GM12878 (cell line): Measurements from ENCODE around the gene UQCC2. TPM values are rescaled to one million over a fixed set of nuclear protein-coding genes. Genes with fewer than 3 reads are reported as not detected.

ENCODE experiments used
- ATAC-seq: fragments of 200-7000 bp; cut with Tn5 transposase; 3 replicates; pipeline ENCODE4 v1.9.1; 2020; ENCODE audit warnings: mild to moderate bottlenecking, moderate library complexity
- BruUV-seq: library from RNA; stranded (reverse); fragments of 400-500 nt; replicated peaks from 2 replicates; lab custom pipeline; 2021; lab: Mats Ljungman, UMichigan
- CTCF ChIA-PET: fragments of 300-600 bp; sonication (Branson Sonifier 250); formaldehyde crosslinking; extraction: SDS; loops from one replicate; lab custom pipeline; 2021; ENCODE audit warnings: inconsistent platforms; lab: Yijun Ruan, JAX
- POLR2A ChIA-PET: fragments of 350-600 bp; formaldehyde crosslinking; extraction: SDS; loops from one replicate; lab custom pipeline; 2021; ENCODE audit warnings: inconsistent platforms; lab: Charles Lee
- RAD21 ChIA-PET: fragments of 300-600 bp; sonication (Branson Sonifier 250); formaldehyde crosslinking; loops from one replicate; lab custom pipeline; 2023; ENCODE audit warnings: antibody characterized with exemption; ENCODE audit not compliant: unreplicated experiment; lab: Charles Lee
- SMC1A ChIA-PET: fragments of 300-600 bp; sonication (Branson Sonifier 250); formaldehyde crosslinking; loops from one replicate; lab custom pipeline; 2023; ENCODE audit not compliant: unreplicated experiment, uncharacterized antibody; lab: Charles Lee
- DNase-seq: peaks from one replicate; pipeline ENCODE4 v3.0.0-alpha.2; 2011; ENCODE audit warnings: low read depth, low spot score
- FAIRE-seq: peaks from 3 replicates; lab custom pipeline; 2011; peaks lifted over from hg19 to GRCh38; lab: Jason Lieb, UNC
- H2AFZ ChIP-seq: 2 replicates; pipeline ENCODE4 v1.6.0; 2011; ENCODE audit warnings: low read depth, low read length, control low read depth; ENCODE audit not compliant: control insufficient read depth
- H3K27ac ChIP-seq: 2 replicates; pipeline ENCODE4 v1.5.1; 2011; ENCODE audit warnings: control low read depth; ENCODE audit not compliant: control insufficient read depth, insufficient read depth
- H3K27me3 ChIP-seq, 2 experiments: replicated peaks in 1 of 2; 2 replicates each; pipeline versions ENCODE4 v1.6.0 to v1.6.1; 2011; ENCODE audit warnings: low read length in 1 of 2; ENCODE audit not compliant: control insufficient read depth in 2 of 2, insufficient read depth in 2 of 2
- H3K36me3 ChIP-seq, 2 experiments: 2 replicates each; pipeline ENCODE4 v1.5.1; 2011; ENCODE audit warnings: low read length in 1 of 2; ENCODE audit not compliant: control insufficient read depth in 2 of 2, insufficient read depth in 2 of 2
- H3K4me1 ChIP-seq: 2 replicates; pipeline ENCODE4 v1.6.1; 2011; ENCODE audit warnings: mild to moderate bottlenecking, low read length, moderate library complexity, mixed read lengths; ENCODE audit not compliant: control insufficient read depth, insufficient read depth
- H3K4me2 ChIP-seq: 2 replicates; pipeline ENCODE4 v1.6.0; 2011; ENCODE audit warnings: control low read depth; ENCODE audit not compliant: control insufficient read depth, insufficient read depth
- H3K4me3 ChIP-seq: fragments of 200-600 bp; sonication (generic); 2 replicates; pipeline ENCODE4 v1.5.1; 2016
- H3K79me2 ChIP-seq: 2 replicates; pipeline ENCODE4 v1.6.0; 2011; ENCODE audit warnings: low read length; ENCODE audit not compliant: control insufficient read depth, insufficient read depth
- H3K9ac ChIP-seq: 2 replicates; pipeline ENCODE4 v1.8.0; 2011; ENCODE audit warnings: low read length, control low read depth, mixed read lengths; ENCODE audit not compliant: control insufficient read depth, insufficient read depth
- H3K9me3 ChIP-seq: replicated peaks from 3 replicates; pipeline ENCODE4 v1.5.1; 2011; ENCODE audit warnings: mild to moderate bottlenecking, low read length; ENCODE audit not compliant: control insufficient read depth, insufficient read depth
- H4K20me1 ChIP-seq: 2 replicates; pipeline ENCODE4 v1.6.0; 2011; ENCODE audit not compliant: control insufficient read depth, insufficient read depth
- BRCA1 ChIP-seq: IDR thresholded peaks from 2 replicates; pipeline ENCODE4 v1.6.1; 2011; ENCODE audit warnings: low read depth, low read length, improper control_type of control experiment
- CBX5 ChIP-seq: sonication (generic); IDR thresholded peaks from 2 replicates; pipeline ENCODE4 v1.6.1; 2016; ENCODE audit warnings: low read depth, moderate library complexity, mild to moderate bottlenecking, inconsistent platforms
- MTA2 ChIP-seq: fragments of 450-650 bp; IDR thresholded peaks from 2 replicates; pipeline ENCODE4 v1.6.1; 2016; ENCODE audit warnings: low read depth, mild to moderate bottlenecking, moderate library complexity
- PAX5 ChIP-seq: IDR thresholded peaks from 2 replicates; pipeline ENCODE4 v1.6.1; 2011; ENCODE audit warnings: low read depth, low read length, borderline replicate concordance
- RUNX3 ChIP-seq: IDR thresholded peaks from 2 replicates; pipeline ENCODE4 v1.6.1; 2012; ENCODE audit warnings: low read length, inconsistent platforms
- SMARCA5 ChIP-seq: fragments of 450-650 bp; IDR thresholded peaks from 2 replicates; pipeline ENCODE4 v1.6.1; 2017; ENCODE audit warnings: mild to moderate bottlenecking
- SP1 ChIP-seq: IDR thresholded peaks from one replicate; pipeline ENCODE4 v1.6.1; 2011; ENCODE audit warnings: low read depth, low read length
- USF1 ChIP-seq: IDR thresholded peaks from 2 replicates; pipeline ENCODE4 v1.6.1; 2011; ENCODE audit warnings: borderline replicate concordance, low read depth, mild to moderate bottlenecking, moderate library complexity, mixed read lengths, low read length; ENCODE audit not compliant: insufficient read depth; ENCODE audit errors: extremely low read length
- YBX1 ChIP-seq: fragments of 450-650 bp; IDR thresholded peaks from 2 replicates; pipeline ENCODE4 v1.6.1; 2016; ENCODE audit warnings: antibody characterized with exemption
- WGBS: methylation state at CpG from one replicate; pipeline ENCODE4 v1.1.6; 2016; ENCODE audit warnings: low lambda C conversion rate; ENCODE audit not compliant: insufficient replicate concordance, insufficient coverage; ENCODE audit errors: missing lambda C conversion rate; 5-methylcytosine and 5-hydroxymethylcytosine counted together
- in situ Hi-C: fragments of 300-500 bp; cut with MboI; formaldehyde crosslinking; loops from 9 replicates; pipeline ENCODE4 v1.14.3; 2018; ENCODE audit warnings: mixed read lengths
- intact Hi-C: fragments of 100-400 bp; cut with micrococcal nuclease; formaldehyde crosslinking; loops from one replicate; pipeline ENCODE4 v1.14.2; 2022; ENCODE audit not compliant: unreplicated experiment
- polyA plus RNA-seq, 11 experiments: library from polyadenylated mRNA; depleted of rRNA in 4 of 11; unstranded in 6 of 11; stranded (reverse) in 5 of 11; fragments of >200 nt; fragmentation: Nextera tagmentation in 4 of 11; fragmentation: Illumina TruSeq in 1 of 11; extraction: Ambion mirVana in 4 of 11; extraction: Trizol in 1 of 11; gene quantifications; 1 replicate in 1 of 11; 2 replicates in 10 of 11; pipeline versions ENCODE4 v1.2.1 to v1.2.3, GENCODE V29; 2011 to 2016; ENCODE audit warnings: inconsistent platforms in 2 of 11, missing spikeins in 2 of 11, low read depth in 1 of 11
- total RNA-seq, 4 experiments: library from RNA; depleted of rRNA in 3 of 4; stranded (reverse); fragments of >200 nt in 3 of 4; fragmentation: Illumina TruSeq in 1 of 4; extraction: Trizol in 1 of 4; gene quantifications; 2 replicates each; pipeline versions ENCODE4 v1.2.1 to v1.2.3, GENCODE V29; 2013 to 2021
- TF ChIP-seq, protein P1 (sequence below): fragments of 450-650 bp; IDR thresholded peaks from 2 replicates; pipeline ENCODE4 v1.6.1; 2016; ENCODE audit warnings: mild to moderate bottlenecking

Gene UQCC2
- total and polyA plus RNA-seq, 10 of the 15 experiments (the other 5 are each of a cell fraction or from before 2014, with no cell fraction given): 40.6 to 478 (median 71.2) TPM

GRCh38 chr6:33710296-33711121 lies 991 bp downstream of the UQCC2 start:
- 78% methylated on average over 15 of the region's 15 CpGs for WGBS
- peak; percentile 4 for ATAC-seq
- intact Hi-C loops: no loop called here
- Histone ChIP-seq H3K27ac (peak overlapping the region; percentile 98; the same call in 1 of the 2 replicates), H3K79me2 (peaks cover 10% of the 10 kb centered on the region), H3K27me3 (no peaks in the 10 kb centered on the region)
- no peak for TF ChIP-seq RUNX3
- TF ChIP-seq YBX1: no peak
- no peak for TF ChIP-seq USF1
- TF ChIP-seq SMARCA5: no peak
- no peak for TF ChIP-seq PAX5
- TF ChIP-seq, protein P1, sequence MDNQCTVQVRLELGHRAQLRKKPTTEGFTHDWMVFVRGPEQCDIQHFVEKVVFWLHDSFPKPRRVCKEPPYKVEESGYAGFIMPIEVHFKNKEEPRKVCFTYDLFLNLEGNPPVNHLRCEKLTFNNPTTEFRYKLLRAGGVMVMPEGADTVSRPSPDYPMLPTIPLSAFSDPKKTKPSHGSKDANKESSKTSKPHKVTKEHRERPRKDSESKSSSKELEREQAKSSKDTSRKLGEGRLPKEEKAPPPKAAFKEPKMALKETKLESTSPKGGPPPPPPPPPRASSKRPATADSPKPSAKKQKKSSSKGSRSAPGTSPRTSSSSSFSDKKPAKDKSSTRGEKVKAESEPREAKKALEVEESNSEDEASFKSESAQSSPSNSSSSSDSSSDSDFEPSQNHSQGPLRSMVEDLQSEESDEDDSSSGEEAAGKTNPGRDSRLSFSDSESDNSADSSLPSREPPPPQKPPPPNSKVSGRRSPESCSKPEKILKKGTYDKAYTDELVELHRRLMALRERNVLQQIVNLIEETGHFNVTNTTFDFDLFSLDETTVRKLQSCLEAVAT: peak; percentile 84
- TF ChIP-seq BRCA1: no peak
- TF ChIP-seq CBX5: no peak
- no peak for TF ChIP-seq MTA2
- peak; percentile 1 for TF ChIP-seq SP1
- TF ChIP-seq, all 136 proteins: peak for 2
- H2AFZ ChIP-seq: peak overlapping the region; percentile 100
- peaks cover 28% of the 10 kb centered on the region for H3K4me1 ChIP-seq
- no peak for FAIRE-seq
- peak overlapping the region; percentile 94 for H3K4me2 ChIP-seq
- no peak for DNase-seq
- ChIA-PET SMC1A (interaction anchor here (1.0 to 4.7 kb wide), 16 partner anchors 9 to 132 kb away, joined by 3 to 27 read pairs (median 4); no protein-coding TSS in a partner anchor), RAD21 (interaction anchor here (1.0 to 1.8 kb wide), 12 partner anchors 10 to 132 kb away, joined by 3 to 9 read pairs (median 5); partner anchors contain the start of genes ITPR3 and LEMD2), CTCF (interaction anchor here (0.7 to 2.4 kb wide), 26 partner anchors 8 to 448 kb away, joined by 3 to 46 read pairs (median 4); partner anchors contain the start of genes IP6K3 and ITPR3), POLR2A (interaction anchor here (0.8 to 1.7 kb wide), 5 partner anchors 13 to 113 kb away, joined by 3 to 6 read pairs (median 3); partner anchors contain the start of gene ITPR3)
- H3K4me3 ChIP-seq: peak overlapping the region; percentile 83
- in situ Hi-C loops: no loop called here
- no peaks in the 10 kb centered on the region for H4K20me1 ChIP-seq
- peak overlapping the region; percentile 97 for H3K9ac ChIP-seq
- H3K9me3 ChIP-seq: no peaks in the 10 kb centered on the region
- BruUV-seq: no TSS peak
- H3K36me3 ChIP-seq: no peaks in the 10 kb centered on the region; a peak in 2 of 4 replicates
